ENCODE measurements around the gene SPAG17.

The SPAG17 gene

DNA sequence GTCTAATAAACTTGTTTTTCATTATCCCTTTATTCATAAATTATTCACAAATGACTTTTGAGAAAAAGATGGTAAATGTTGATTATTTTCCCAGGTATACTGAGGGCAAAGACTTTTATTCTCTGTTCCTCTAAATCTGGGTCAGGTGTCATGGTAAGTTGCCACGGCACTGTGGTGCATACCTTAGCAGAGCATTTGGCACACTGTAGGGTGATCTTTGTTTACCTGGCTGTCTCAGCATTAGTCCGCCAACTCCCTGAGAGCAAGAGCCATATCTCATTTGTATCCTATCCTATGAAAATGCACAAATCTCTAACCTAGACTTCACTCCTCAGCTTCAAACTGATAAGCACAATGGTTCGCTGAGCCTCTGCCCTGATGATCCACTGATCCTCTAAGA is 280.5 kb downstream of the SPAG17 start:
- DNase-seq (ENCODE audit: low read depth, low spot score): no peak

Data from ELF-1 (cell line).